DND-41 (cell line): ENCODE measurements around the gene SNAP47.

Experiments
- ATAC-seq: fragments of 200-7000 bp; cut with Tn5 transposase; 3 replicates; pipeline ENCODE4 v1.9.1; 2021; ENCODE audit warnings: low read depth; ENCODE audit not compliant: insufficient read depth
- DNase-seq: peaks from one replicate; pipeline ENCODE4 v3.0.0-alpha.2; 2020
- H2AFZ ChIP-seq: 2 replicates; pipeline ENCODE4 v1.6.0; 2012; ENCODE audit warnings: low read depth, low read length
- H3K27ac ChIP-seq: 2 replicates; pipeline ENCODE4 v1.5.1; 2012; ENCODE audit warnings: low read length, inconsistent platforms
- H3K27me3 ChIP-seq: fragments of 200-600 bp; sonication (generic); 2 replicates; pipeline ENCODE4 v1.6.0; 2012; ENCODE audit warnings: low read length, mild to moderate bottlenecking, inconsistent platforms; ENCODE audit not compliant: insufficient read depth, poor library complexity
- H3K36me3 ChIP-seq: 2 replicates; pipeline ENCODE4 v1.5.1; 2012; ENCODE audit warnings: low read length, inconsistent platforms; ENCODE audit not compliant: insufficient read depth
- H3K4me1 ChIP-seq: 2 replicates; pipeline ENCODE4 v1.5.1; 2012; ENCODE audit warnings: mild to moderate bottlenecking, low read length; ENCODE audit not compliant: insufficient read depth
- H3K4me2 ChIP-seq: 2 replicates; pipeline ENCODE4 v1.6.0; 2012; ENCODE audit warnings: mild to moderate bottlenecking, moderate library complexity, low read length, inconsistent platforms; ENCODE audit not compliant: insufficient read depth
- H3K4me3 ChIP-seq, 2 experiments: fragments of 200-600 bp in 1 of 2; shearing (Covaris generic) in 1 of 2; 2 replicates each; pipeline ENCODE4 v1.5.1; 2012 to 2016; ENCODE audit warnings: inconsistent platforms in 2 of 2, low read length in 2 of 2, mild to moderate bottlenecking in 2 of 2, low read depth in 1 of 2, moderate library complexity in 1 of 2
- H3K79me2 ChIP-seq: 2 replicates; pipeline ENCODE4 v1.6.0; 2012; ENCODE audit warnings: low read length, inconsistent platforms; ENCODE audit not compliant: insufficient read depth
- H3K9ac ChIP-seq: 2 replicates; pipeline ENCODE4 v1.6.0; 2012; ENCODE audit warnings: low read depth, mild to moderate bottlenecking, inconsistent platforms, low read length, moderate library complexity
- H3K9me3 ChIP-seq: 2 replicates; pipeline ENCODE4 v1.5.1; 2012; ENCODE audit warnings: low read length, moderate library complexity, mild to moderate bottlenecking, inconsistent platforms; ENCODE audit not compliant: insufficient read depth, severe bottlenecking
- H4K20me1 ChIP-seq: 2 replicates; pipeline ENCODE4 v1.6.0; 2012; ENCODE audit warnings: low read length; ENCODE audit not compliant: insufficient read depth
- EZH2 ChIP-seq: IDR thresholded peaks from 3 replicates; pipeline ENCODE4 v1.6.1; 2012; ENCODE audit warnings: borderline replicate concordance, low read depth, mild to moderate bottlenecking, moderate library complexity, low read length, inconsistent platforms; ENCODE audit not compliant: severe bottlenecking
- TF ChIP-seq, protein P1 (sequence below): IDR thresholded peaks from 2 replicates; pipeline ENCODE4 v1.5.1; 2012; ENCODE audit warnings: borderline replicate concordance, low read length, moderate library complexity, mild to moderate bottlenecking; ENCODE audit not compliant: poor library complexity, severe bottlenecking; ENCODE audit errors: extremely low read depth

SNAP47 gene

DNA sequence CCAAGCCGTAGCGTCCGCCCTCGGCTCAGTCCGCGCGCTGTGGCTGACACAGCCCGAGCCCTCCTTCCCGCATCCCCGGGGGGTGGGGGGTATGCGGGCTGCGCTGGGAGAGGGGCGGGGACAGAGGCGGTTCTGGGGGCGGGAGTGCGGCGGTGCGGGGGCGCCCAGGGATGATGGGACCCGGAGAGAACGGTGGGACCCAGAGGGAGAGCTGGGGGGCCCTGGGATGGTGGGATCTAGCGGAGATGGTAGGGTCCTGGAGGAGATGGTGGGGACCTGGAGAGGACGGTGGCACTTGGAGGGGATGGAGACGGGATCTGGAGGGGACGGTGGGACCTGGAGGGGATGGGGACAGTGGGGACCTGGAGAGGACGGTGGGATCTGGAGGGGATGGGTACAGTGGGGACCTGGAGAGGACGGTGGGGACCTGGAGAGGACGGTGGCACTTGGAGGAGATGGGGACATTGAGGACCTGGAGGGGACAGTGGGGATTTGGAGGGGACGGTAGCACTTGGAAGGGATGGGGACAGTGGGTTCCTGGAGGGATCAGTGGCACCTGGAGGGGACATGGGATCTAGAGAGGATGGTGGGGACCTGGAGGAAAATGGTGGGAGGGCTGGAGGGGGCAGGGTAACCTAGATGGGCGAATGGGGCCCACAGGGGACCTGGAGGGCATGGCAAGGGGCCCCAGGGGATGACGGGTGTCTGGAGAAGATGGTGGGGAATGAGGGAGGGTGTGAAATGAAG lies 477 bp downstream of the SNAP47 start:
- DNase-seq, result no peak
- peaks cover 58% of the 10 kb centered on the region for H4K20me1 ChIP-seq
- H3K4me1 ChIP-seq, result peaks cover 37% of the 10 kb centered on the region
- H3K4me2 ChIP-seq, result peak overlapping the region; percentile 99
- peaks cover 82% of the 10 kb centered on the region for H3K79me2 ChIP-seq
- H3K9ac ChIP-seq, result peak overlapping the region; percentile 96
- peak overlapping the region; percentile 88 to 95; a peak in 3 of 4 replicates for H3K4me3 ChIP-seq
- TF ChIP-seq, protein P1, sequence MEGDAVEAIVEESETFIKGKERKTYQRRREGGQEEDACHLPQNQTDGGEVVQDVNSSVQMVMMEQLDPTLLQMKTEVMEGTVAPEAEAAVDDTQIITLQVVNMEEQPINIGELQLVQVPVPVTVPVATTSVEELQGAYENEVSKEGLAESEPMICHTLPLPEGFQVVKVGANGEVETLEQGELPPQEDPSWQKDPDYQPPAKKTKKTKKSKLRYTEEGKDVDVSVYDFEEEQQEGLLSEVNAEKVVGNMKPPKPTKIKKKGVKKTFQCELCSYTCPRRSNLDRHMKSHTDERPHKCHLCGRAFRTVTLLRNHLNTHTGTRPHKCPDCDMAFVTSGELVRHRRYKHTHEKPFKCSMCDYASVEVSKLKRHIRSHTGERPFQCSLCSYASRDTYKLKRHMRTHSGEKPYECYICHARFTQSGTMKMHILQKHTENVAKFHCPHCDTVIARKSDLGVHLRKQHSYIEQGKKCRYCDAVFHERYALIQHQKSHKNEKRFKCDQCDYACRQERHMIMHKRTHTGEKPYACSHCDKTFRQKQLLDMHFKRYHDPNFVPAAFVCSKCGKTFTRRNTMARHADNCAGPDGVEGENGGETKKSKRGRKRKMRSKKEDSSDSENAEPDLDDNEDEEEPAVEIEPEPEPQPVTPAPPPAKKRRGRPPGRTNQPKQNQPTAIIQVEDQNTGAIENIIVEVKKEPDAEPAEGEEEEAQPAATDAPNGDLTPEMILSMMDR, result no peak
- no peak for TF ChIP-seq EZH2
- H3K27ac ChIP-seq, result peak overlapping the region; percentile 76
- ATAC-seq, result peak; percentile 61
- H2AFZ ChIP-seq, result peak overlapping the region; percentile 77
- no peaks in the 10 kb centered on the region for H3K27me3 ChIP-seq
- no peaks in the 10 kb centered on the region for H3K9me3 ChIP-seq
- H3K36me3 ChIP-seq, result peaks cover 49% of the 10 kb centered on the region

DNA sequence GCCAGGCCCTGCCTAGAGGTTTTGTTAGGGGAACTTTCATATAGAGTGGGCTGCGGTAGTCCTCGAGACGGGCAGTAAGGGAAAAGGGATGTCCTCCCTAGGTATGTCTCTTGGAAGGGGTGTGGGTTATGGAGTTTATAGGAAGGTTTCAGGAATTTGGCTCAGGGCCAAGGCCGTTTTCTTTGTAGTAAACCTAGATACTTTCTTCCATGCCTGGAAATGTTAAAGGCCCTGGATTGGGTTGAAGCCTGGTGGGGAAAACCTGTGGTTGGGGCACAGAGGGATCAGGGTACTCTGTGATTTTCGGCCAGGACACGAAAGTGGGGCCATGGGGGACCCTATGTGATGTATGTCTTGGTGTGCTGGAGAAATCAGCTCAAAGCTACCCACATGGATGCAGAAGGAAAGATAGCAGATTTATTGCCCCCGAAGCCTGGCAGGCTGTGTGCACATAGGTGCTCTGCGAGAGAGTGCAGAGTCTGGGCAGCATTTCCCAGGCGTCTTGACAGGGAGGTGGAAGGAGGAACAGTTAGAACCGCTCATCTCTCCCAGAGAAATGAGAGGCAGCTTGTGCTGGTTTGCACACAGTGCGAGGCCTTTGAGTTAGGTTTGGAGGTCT lies 1.7 kb downstream of the SNAP47 start:
- TF ChIP-seq, protein P1, result no peak
- TF ChIP-seq EZH2, result no peak
- peak overlapping the region; percentile 3; the same call in 1 of the 2 replicates for H3K9ac ChIP-seq
- peaks cover 93% of the 10 kb centered on the region for H3K79me2 ChIP-seq
- H2AFZ ChIP-seq, result no peak overlapping the region
- peak overlapping the region; percentile 99 for H3K4me2 ChIP-seq
- H3K36me3 ChIP-seq, result peaks cover 37% of the 10 kb centered on the region
- no peaks in the 10 kb centered on the region for H3K9me3 ChIP-seq
- H3K4me1 ChIP-seq, result peaks cover 37% of the 10 kb centered on the region
- ATAC-seq, result no peak
- peaks cover 55% of the 10 kb centered on the region for H4K20me1 ChIP-seq
- peak overlapping the region in 1 of 2 experiments; percentile 88; a peak in 2 of 4 replicates for H3K4me3 ChIP-seq
- H3K27me3 ChIP-seq, result no peaks in the 10 kb centered on the region
- peak overlapping the region; percentile 28; the same call in 1 of the 2 replicates for H3K27ac ChIP-seq
- no peak for DNase-seq

DNA sequence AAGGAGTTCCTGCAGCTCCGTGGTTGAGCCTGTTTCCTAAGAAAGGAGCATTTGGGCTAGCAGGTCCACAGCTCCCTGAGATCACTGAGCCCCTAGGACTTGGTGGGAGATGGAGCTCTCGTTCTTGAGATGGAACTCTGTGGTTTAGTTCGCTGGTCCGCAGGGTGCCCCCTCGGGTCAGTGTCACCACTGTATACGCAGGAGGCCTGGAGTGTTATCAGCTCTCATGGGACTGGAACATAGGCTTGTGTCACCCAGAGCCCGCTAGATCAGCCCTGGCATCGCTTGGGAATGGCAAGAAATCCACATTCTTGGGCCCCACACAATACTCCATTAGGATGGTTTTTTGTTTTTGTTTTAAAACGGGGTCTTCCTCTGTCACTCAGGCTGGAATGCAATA lies 3.6 kb downstream of the SNAP47 start:
- H3K9ac ChIP-seq, result no peak overlapping the region
- no peaks in the 10 kb centered on the region for H3K27me3 ChIP-seq
- H3K27ac ChIP-seq, result no peak overlapping the region
- no peak overlapping the region for H3K4me2 ChIP-seq
- peaks cover 97% of the 10 kb centered on the region for H3K79me2 ChIP-seq
- no peak for TF ChIP-seq EZH2
- TF ChIP-seq, protein P1, result no peak
- no peak overlapping the region for H2AFZ ChIP-seq
- ATAC-seq (no peak), DNase-seq (no peak)
- H3K36me3 ChIP-seq, result peaks cover 22% of the 10 kb centered on the region
- no peaks in the 10 kb centered on the region for H3K9me3 ChIP-seq
- H4K20me1 ChIP-seq, result peaks cover 52% of the 10 kb centered on the region
- no peak overlapping the region for H3K4me3 ChIP-seq
- H3K4me1 ChIP-seq, result peaks cover 28% of the 10 kb centered on the region
